ENCODE measurements around the gene SETDB1. TPM values are rescaled to one million over a fixed set of nuclear protein-coding genes. Genes with fewer than 3 reads are reported as not detected.
"Not testable (repeated sequence)": the region's sequence is repeated elsewhere in the genome, so short reads cannot be mapped to it uniquely, and the experiment has no call there.

SETDB1 gene
- polyA plus RNA-seq, 1 experiment, result 26.2 TPM

- TF ChIP-seq CTCF (IDR thresholded peaks at IDR 0.05; ENCODE audit: insufficient read depth, low read depth, low read length), result no peak
- no peak for DNase-seq (ENCODE audit: low read depth)
- H3K27me3 ChIP-seq (ENCODE audit: control insufficient read depth, insufficient read depth, low read length), result no peaks in the 10 kb centered on the region
- H3K4me3 ChIP-seq (ENCODE audit: low read depth, low read length), result no peak overlapping the region
- ChIA-PET POLR2A (no interaction called here), CTCF (interaction anchor here (1.1 kb wide), 1 partner anchor 68 kb away, joined by 6 read pairs; no protein-coding TSS in a partner anchor)
- H3K36me3 ChIP-seq (ENCODE audit: control insufficient read depth, insufficient read depth, low read length), result peaks cover 5% of the 10 kb centered on the region
Measured at GRCh38 chr1:150928286-150928685, 2.1 kb downstream of the SETDB1 start.

GRCh38 chr1:150928775-150929174 lies 2.6 kb downstream of the SETDB1 start:
- POLR2A ChIA-PET; H3K27me3 ChIP-seq (ENCODE audit: control insufficient read depth, insufficient read depth, low read length); DNase-seq (ENCODE audit: low read depth); CTCF ChIA-PET; H3K36me3 ChIP-seq (ENCODE audit: control insufficient read depth, insufficient read depth, low read length); H3K4me3 ChIP-seq (ENCODE audit: low read depth, low read length): not testable (repeated sequence)

GRCh38 chr1:150931773-150932172 lies 5.6 kb downstream of the SETDB1 start:
- DNase-seq (ENCODE audit: low read depth), result no peak
- Histone ChIP-seq H3K36me3 (ENCODE audit: control insufficient read depth, insufficient read depth, low read length) (peaks cover 5% of the 10 kb centered on the region), H3K27me3 (ENCODE audit: control insufficient read depth, insufficient read depth, low read length) (no peaks in the 10 kb centered on the region), H3K4me3 (ENCODE audit: low read depth, low read length) (no peak overlapping the region)
- ChIA-PET CTCF (no interaction called here), POLR2A (no interaction called here)
- TF ChIP-seq CTCF (IDR thresholded peaks at IDR 0.05; ENCODE audit: insufficient read depth, low read depth, low read length), result no peak

GRCh38 chr1:150944856-150945255 lies 18.7 kb downstream of the SETDB1 start:
- Histone ChIP-seq H3K4me3 (ENCODE audit: low read depth, low read length) (no peak overlapping the region), H3K27me3 (ENCODE audit: control insufficient read depth, insufficient read depth, low read length) (no peaks in the 10 kb centered on the region), H3K36me3 (ENCODE audit: control insufficient read depth, insufficient read depth, low read length) (peaks cover 19% of the 10 kb centered on the region)
- no peak for TF ChIP-seq CTCF (IDR thresholded peaks at IDR 0.05; ENCODE audit: insufficient read depth, low read depth, low read length)
- CTCF ChIA-PET, result interaction anchor here (1.1 kb wide), 1 partner anchor 51 kb away, joined by 3 read pairs; no protein-coding TSS in a partner anchor
- POLR2A ChIA-PET, result no interaction called here
- DNase-seq (ENCODE audit: low read depth), result no peak

- Histone ChIP-seq H3K27me3 (ENCODE audit: control insufficient read depth, insufficient read depth, low read length) (no peaks in the 10 kb centered on the region), H3K36me3 (ENCODE audit: control insufficient read depth, insufficient read depth, low read length) (peaks cover 19% of the 10 kb centered on the region), H3K4me3 (ENCODE audit: low read depth, low read length) (no peak overlapping the region)
- POLR2A ChIA-PET, result no interaction called here
- no peak for DNase-seq (ENCODE audit: low read depth)
- no peak for TF ChIP-seq CTCF (IDR thresholded peaks at IDR 0.05; ENCODE audit: insufficient read depth, low read depth, low read length)
- CTCF ChIA-PET, result interaction anchor here (0.7 to 0.9 kb wide), 2 partner anchors 17 to 25 kb away, joined by 3 read pairs; no protein-coding TSS in a partner anchor
Measured at GRCh38 chr1:150954708-150955107, 28.5 kb downstream of the SETDB1 start.

- CTCF ChIA-PET, result interaction anchor here (0.9 kb wide), 1 partner anchor 14 kb away, joined by 3 read pairs; no protein-coding TSS in a partner anchor
- Histone ChIP-seq H3K27me3 (ENCODE audit: control insufficient read depth, insufficient read depth, low read length) (no peaks in the 10 kb centered on the region), H3K36me3 (ENCODE audit: control insufficient read depth, insufficient read depth, low read length) (peaks cover 17% of the 10 kb centered on the region), H3K4me3 (ENCODE audit: low read depth, low read length) (no peak overlapping the region)
- no peak for DNase-seq (ENCODE audit: low read depth)
- POLR2A ChIA-PET, result no interaction called here
- TF ChIP-seq CTCF (IDR thresholded peaks at IDR 0.05; ENCODE audit: insufficient read depth, low read depth, low read length), result no peak
Measured at GRCh38 chr1:150955280-150955679, 29.1 kb downstream of the SETDB1 start.

Data from BJ (cell line).